HepG2 (cell line): ENCODE measurements around the gene SPHK1. TPM values are rescaled to one million over a fixed set of nuclear protein-coding genes. Genes with fewer than 3 reads are reported as not detected.

Experiments used
- HOXA3 ChIP-seq: sonication (generic); formaldehyde crosslinking; IDR thresholded peaks from 2 replicates; pipeline ENCODE4 v1.5.0; 2020; ENCODE audit warnings: missing genetic modification reagents
- JARID2 ChIP-seq: sonication (generic); formaldehyde crosslinking; IDR thresholded peaks from 2 replicates; pipeline ENCODE4 v1.8.1; 2023; ENCODE audit warnings: missing genetic modification reagents, inconsistent platforms; ENCODE audit not compliant: insufficient replicate concordance
- KAT7 ChIP-seq: IDR thresholded peaks from 2 replicates; pipeline ENCODE4 v1.6.1; 2018; ENCODE audit warnings: borderline replicate concordance, missing compliant biosample characterization
- MBD4 ChIP-seq: IDR thresholded peaks from 2 replicates; pipeline ENCODE4 v1.6.1; 2012; ENCODE audit warnings: low read length, inconsistent platforms, borderline replicate concordance
- MLXIP ChIP-seq: sonication (generic); formaldehyde crosslinking; IDR thresholded peaks from 2 replicates; pipeline ENCODE4 v1.9.0; 2021; ENCODE audit warnings: missing genetic modification reagents, borderline replicate concordance
- NCOA1 ChIP-seq: sonication (generic); formaldehyde crosslinking; IDR thresholded peaks from 2 replicates; pipeline ENCODE4 v1.9.0; 2021; ENCODE audit warnings: missing genetic modification reagents
- NR2C2 ChIP-seq: sonication (generic); formaldehyde crosslinking; IDR thresholded peaks from 2 replicates; pipeline ENCODE4 v1.4.0; 2020; ENCODE audit warnings: missing genetic modification reagents, mild to moderate bottlenecking, moderate library complexity, borderline replicate concordance
- PHF21A ChIP-seq: sonication (generic); formaldehyde crosslinking; IDR thresholded peaks from 2 replicates; pipeline ENCODE4 v1.5.0; 2020; ENCODE audit warnings: mild to moderate bottlenecking, missing genetic modification reagents
- POGZ ChIP-seq: sonication (generic); formaldehyde crosslinking; IDR thresholded peaks from 2 replicates; pipeline ENCODE4 v1.4.0; 2020; ENCODE audit warnings: mild to moderate bottlenecking, missing genetic modification reagents
- POLR2AphosphoS5 ChIP-seq: IDR thresholded peaks from 2 replicates; pipeline ENCODE4 v1.6.1; 2012; ENCODE audit warnings: low read depth, low read length
- ZFP37 ChIP-seq: sonication (generic); formaldehyde crosslinking; IDR thresholded peaks from 2 replicates; pipeline ENCODE4 v1.4.0; 2020; ENCODE audit warnings: missing genetic modification reagents, borderline replicate concordance
- ZFY ChIP-seq: sonication (generic); formaldehyde crosslinking; IDR thresholded peaks from 2 replicates; pipeline ENCODE4 v1.4.0; 2020; ENCODE audit warnings: missing genetic modification reagents
- ZKSCAN1 ChIP-seq: fragments of 150-350 bp; IDR thresholded peaks from 2 replicates; pipeline ENCODE4 v1.6.1; 2014; ENCODE audit warnings: low read length
- ZNF543 ChIP-seq: sonication (generic); formaldehyde crosslinking; IDR thresholded peaks from 2 replicates; pipeline ENCODE4 v1.4.0; 2020; ENCODE audit warnings: mild to moderate bottlenecking, missing genetic modification reagents
- ZNF775 ChIP-seq: sonication (generic); formaldehyde crosslinking; IDR thresholded peaks from 2 replicates; pipeline ENCODE4 v1.4.0; 2020; ENCODE audit warnings: missing genetic modification reagents, mild to moderate bottlenecking, moderate library complexity, borderline replicate concordance
- ZNF839 ChIP-seq: sonication (generic); formaldehyde crosslinking; IDR thresholded peaks from 2 replicates; pipeline ENCODE4 v1.4.0; 2020; ENCODE audit warnings: missing genetic modification reagents, mild to moderate bottlenecking, borderline replicate concordance
- ZNF850 ChIP-seq: sonication (generic); formaldehyde crosslinking; conservative IDR thresholded peaks from 2 replicates; pipeline ENCODE4 v1.9.0; 2021; ENCODE audit warnings: mild to moderate bottlenecking, missing genetic modification reagents
- ZSCAN22 ChIP-seq: sonication (generic); formaldehyde crosslinking; IDR thresholded peaks from 2 replicates; pipeline ENCODE4 v1.4.0; 2020; ENCODE audit warnings: mild to moderate bottlenecking, missing genetic modification reagents
- ZSCAN25 ChIP-seq: sonication (generic); formaldehyde crosslinking; IDR thresholded peaks from 2 replicates; pipeline ENCODE4 v1.8.0; 2022; ENCODE audit warnings: mild to moderate bottlenecking, missing genetic modification reagents
- polyA plus RNA-seq, 8 experiments: library from polyadenylated mRNA; depleted of rRNA in 3 of 8; stranded (reverse) in 7 of 8; unstranded in 1 of 8; fragments of >200 nt; fragmentation: Illumina TruSeq in 4 of 8; extraction: Trizol in 4 of 8; gene quantifications; 2 replicates each; pipeline versions ENCODE4 v1.2.1 to v1.2.3, GENCODE V29; 2011 to 2016; ENCODE audit warnings: low read depth in 4 of 8, missing spikeins in 1 of 8, mixed read lengths in 1 of 8; ENCODE audit not compliant: insufficient read depth in 1 of 8
- total RNA-seq, 5 experiments: library from RNA; depleted of rRNA; stranded (reverse); fragments of >200 nt; fragmentation: Illumina TruSeq; extraction: Trizol; gene quantifications; 2 replicates each; pipeline ENCODE4 v1.2.3, GENCODE V29; 2016; ENCODE audit warnings: low read depth in 1 of 5
- TF ChIP-seq, protein P1 (sequence below): sonication (generic); formaldehyde crosslinking; IDR thresholded peaks from 2 replicates; pipeline ENCODE4 v1.8.0; 2022; ENCODE audit warnings: missing genetic modification reagents, mild to moderate bottlenecking, inconsistent platforms, borderline replicate concordance
- TF ChIP-seq, protein P2 (sequence below): sonication (generic); formaldehyde crosslinking; IDR thresholded peaks from 2 replicates; pipeline ENCODE4 v1.5.0; 2020; ENCODE audit warnings: missing genetic modification reagents
- TF ChIP-seq, protein P3 (sequence below): sonication (generic); formaldehyde crosslinking; conservative IDR thresholded peaks from 2 replicates; pipeline ENCODE4 v1.4.0; 2020; ENCODE audit warnings: missing genetic modification reagents
- TF ChIP-seq, protein P4 (sequence below): sonication (generic); formaldehyde crosslinking; IDR thresholded peaks from 2 replicates; pipeline ENCODE4 v1.4.0; 2020; ENCODE audit warnings: missing genetic modification reagents; ENCODE audit errors: not compliant biosample characterization

The SPHK1 gene
- total and polyA plus RNA-seq, 2 of the 13 experiments (the other 11 are each of a cell fraction or from before 2014, with no cell fraction given): 129 to 160 TPM

DNA sequence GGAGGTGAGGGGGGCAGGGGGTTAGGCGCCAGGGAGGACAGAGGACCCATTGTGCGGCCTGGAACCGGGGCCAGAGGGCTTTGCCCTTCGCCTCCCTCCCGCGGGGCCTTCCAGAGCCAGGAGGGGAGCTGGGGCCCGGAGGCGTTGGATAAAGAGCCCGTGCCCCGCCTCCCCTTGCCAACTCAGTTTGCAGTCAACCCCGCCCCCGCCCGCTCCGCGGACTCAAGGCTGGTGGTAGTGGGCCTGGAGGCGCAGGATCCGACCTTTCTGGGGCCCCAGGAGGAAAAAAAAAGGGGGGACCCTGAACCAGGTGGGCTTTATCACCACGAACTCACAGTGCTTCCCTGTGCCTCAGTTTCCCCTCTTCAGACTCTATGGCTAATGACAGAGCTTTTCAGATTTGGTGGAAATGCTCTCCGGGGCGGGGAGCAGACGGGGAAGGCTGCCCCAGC, 2.0 kb upstream of the SPHK1 start (continued):
- TF ChIP-seq, protein P1, sequence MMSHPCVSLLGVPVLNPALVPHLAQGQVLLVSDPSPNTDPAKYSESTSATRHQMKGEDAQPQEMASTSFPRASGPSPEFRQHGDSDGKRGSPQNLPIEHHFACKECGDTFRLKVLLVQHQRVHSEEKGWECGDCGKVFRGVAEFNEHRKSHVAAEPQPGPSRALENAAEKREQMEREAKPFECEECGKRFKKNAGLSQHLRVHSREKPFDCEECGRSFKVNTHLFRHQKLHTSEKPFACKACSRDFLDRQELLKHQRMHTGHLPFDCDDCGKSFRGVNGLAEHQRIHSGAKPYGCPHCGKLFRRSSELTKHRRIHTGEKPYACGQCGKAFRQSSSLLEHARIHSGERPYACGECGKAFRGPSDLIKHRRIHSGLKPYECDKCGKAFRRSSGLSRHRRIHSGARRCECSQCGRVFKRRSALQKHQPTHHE (CRISPR knock-in tag): no peak; the same call in 1 of the 2 replicates
- TF ChIP-seq, protein P2, sequence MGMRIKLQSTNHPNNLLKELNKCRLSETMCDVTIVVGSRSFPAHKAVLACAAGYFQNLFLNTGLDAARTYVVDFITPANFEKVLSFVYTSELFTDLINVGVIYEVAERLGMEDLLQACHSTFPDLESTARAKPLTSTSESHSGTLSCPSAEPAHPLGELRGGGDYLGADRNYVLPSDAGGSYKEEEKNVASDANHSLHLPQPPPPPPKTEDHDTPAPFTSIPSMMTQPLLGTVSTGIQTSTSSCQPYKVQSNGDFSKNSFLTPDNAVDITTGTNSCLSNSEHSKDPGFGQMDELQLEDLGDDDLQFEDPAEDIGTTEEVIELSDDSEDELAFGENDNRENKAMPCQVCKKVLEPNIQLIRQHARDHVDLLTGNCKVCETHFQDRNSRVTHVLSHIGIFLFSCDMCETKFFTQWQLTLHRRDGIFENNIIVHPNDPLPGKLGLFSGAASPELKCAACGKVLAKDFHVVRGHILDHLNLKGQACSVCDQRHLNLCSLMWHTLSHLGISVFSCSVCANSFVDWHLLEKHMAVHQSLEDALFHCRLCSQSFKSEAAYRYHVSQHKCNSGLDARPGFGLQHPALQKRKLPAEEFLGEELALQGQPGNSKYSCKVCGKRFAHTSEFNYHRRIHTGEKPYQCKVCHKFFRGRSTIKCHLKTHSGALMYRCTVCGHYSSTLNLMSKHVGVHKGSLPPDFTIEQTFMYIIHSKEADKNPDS (CRISPR knock-in tag): 0 out of 2 replicates have a peak, but pooled peaks have one; percentile 84
- no peak for TF ChIP-seq MBD4
- no peak for TF ChIP-seq ZKSCAN1
- 0 out of 2 replicates have a peak, but pooled peaks have one; percentile 17 for TF ChIP-seq ZNF850
- peak; percentile 83; the same call in 1 of the 2 replicates for TF ChIP-seq ZNF543 (CRISPR knock-in tag)
- TF ChIP-seq, protein P3, sequence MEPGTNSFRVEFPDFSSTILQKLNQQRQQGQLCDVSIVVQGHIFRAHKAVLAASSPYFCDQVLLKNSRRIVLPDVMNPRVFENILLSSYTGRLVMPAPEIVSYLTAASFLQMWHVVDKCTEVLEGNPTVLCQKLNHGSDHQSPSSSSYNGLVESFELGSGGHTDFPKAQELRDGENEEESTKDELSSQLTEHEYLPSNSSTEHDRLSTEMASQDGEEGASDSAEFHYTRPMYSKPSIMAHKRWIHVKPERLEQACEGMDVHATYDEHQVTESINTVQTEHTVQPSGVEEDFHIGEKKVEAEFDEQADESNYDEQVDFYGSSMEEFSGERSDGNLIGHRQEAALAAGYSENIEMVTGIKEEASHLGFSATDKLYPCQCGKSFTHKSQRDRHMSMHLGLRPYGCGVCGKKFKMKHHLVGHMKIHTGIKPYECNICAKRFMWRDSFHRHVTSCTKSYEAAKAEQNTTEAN: 0 out of 2 replicates have a peak, but pooled peaks have one; percentile 39
- no peak for TF ChIP-seq ZNF839 (CRISPR knock-in tag)
- peak; percentile 76; the same call in 1 of the 2 replicates for TF ChIP-seq ZFY (CRISPR knock-in tag)
- TF ChIP-seq NCOA1: peak; percentile 98
- peak; percentile 51; the same call in 1 of the 2 replicates for TF ChIP-seq POLR2AphosphoS5
- TF ChIP-seq ZSCAN25 (CRISPR knock-in tag): peak; percentile 93
- no peak for TF ChIP-seq ZFP37 (CRISPR knock-in tag)
- no peak; the same call in 1 of the 2 replicates for TF ChIP-seq ZSCAN22 (CRISPR knock-in tag)
- no peak for TF ChIP-seq ZNF775
- TF ChIP-seq JARID2 (CRISPR knock-in tag): no peak
- TF ChIP-seq MLXIP (CRISPR knock-in tag): no peak
- no peak for TF ChIP-seq KAT7 (CRISPR knock-in tag)
- peak; percentile 92 for TF ChIP-seq PHF21A (CRISPR knock-in tag)
- TF ChIP-seq POGZ (CRISPR knock-in tag): no peak
- TF ChIP-seq, protein P4, sequence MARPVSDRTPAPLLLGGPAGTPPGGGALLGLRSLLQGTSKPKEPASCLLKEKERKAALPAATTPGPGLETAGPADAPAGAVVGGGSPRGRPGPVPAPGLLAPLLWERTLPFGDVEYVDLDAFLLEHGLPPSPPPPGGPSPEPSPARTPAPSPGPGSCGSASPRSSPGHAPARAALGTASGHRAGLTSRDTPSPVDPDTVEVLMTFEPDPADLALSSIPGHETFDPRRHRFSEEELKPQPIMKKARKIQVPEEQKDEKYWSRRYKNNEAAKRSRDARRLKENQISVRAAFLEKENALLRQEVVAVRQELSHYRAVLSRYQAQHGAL: no peak
- peak; percentile 49; the same call in 1 of the 2 replicates for TF ChIP-seq HOXA3 (CRISPR knock-in tag)
- peak; percentile 68; the same call in 1 of the 2 replicates for TF ChIP-seq NR2C2
